ENCODE measurements around the gene IL3. TPM values are rescaled to one million over a fixed set of nuclear protein-coding genes. Genes with fewer than 3 reads are reported as not detected.

Gene IL3
- total and polyA plus RNA-seq, 2 experiments from 2014 or later: not detected

GRCh38 chr5:132053483-132053882 lies 7.0 kb upstream of the IL3 start:
- Histone ChIP-seq H3K36me3 (ENCODE audit: insufficient read depth) (no peaks in the 10 kb centered on the region), H2AFZ (no peak overlapping the region), H4K20me1 (replicated peaks; ENCODE audit: insufficient read depth) (no peaks in the 10 kb centered on the region), H3K4me2 (no peak overlapping the region), H3K27me3 (ENCODE audit: insufficient read depth) (no peaks in the 10 kb centered on the region), H3K27ac (ENCODE audit: low read depth) (no peak overlapping the region), H3K79me2 (replicated peaks; ENCODE audit: insufficient read depth) (no peaks in the 10 kb centered on the region), H3F3A (replicated peaks; ENCODE audit: low read depth) (no peaks in the 10 kb centered on the region), H3K4me1 (ENCODE audit: insufficient read depth) (no peaks in the 10 kb centered on the region), H3K4me3 (no peak overlapping the region), H3K9me2 (ENCODE audit: insufficient read depth) (no peaks in the 10 kb centered on the region)
- DNase-seq (ENCODE audit: low spot score): no peak
- no peaks in the 10 kb centered on the region for H3K4me1 Mint-ChIP-seq
- no peak for ATAC-seq
- H3K9me3 Mint-ChIP-seq: no peaks in the 10 kb centered on the region
- no peaks in the 10 kb centered on the region for H3K36me3 Mint-ChIP-seq (ENCODE audit: low read depth)
- TF ChIP-seq JUNB (IDR thresholded peaks at IDR 0.05; ENCODE audit: unreplicated experiment) (no peak), EZH2 (IDR thresholded peaks at IDR 0.05; ENCODE audit: low read depth, unreplicated experiment) (no peak), NANOG (IDR thresholded peaks at IDR 0.05; ENCODE audit: borderline replicate concordance) (no peak), CREB1 (CRISPR knock-in tag; IDR thresholded peaks at IDR 0.05; ENCODE audit: low read depth) (no peak), ZNF331 (CRISPR knock-in tag; IDR thresholded peaks at IDR 0.05; ENCODE audit: low read depth) (no peak), ZNF462 (CRISPR knock-in tag; IDR thresholded peaks at IDR 0.05) (no peak), EZH2phosphoT487 (IDR thresholded peaks at IDR 0.05; ENCODE audit: unreplicated experiment) (no peak), POLR2AphosphoS5 (IDR thresholded peaks at IDR 0.05; ENCODE audit: low read depth) (no peak), ETS1 (IDR thresholded peaks at IDR 0.05) (no peak), STAT1 (IDR thresholded peaks at IDR 0.05; ENCODE audit: unreplicated experiment) (no peak), ZNF114 (CRISPR knock-in tag; IDR thresholded peaks at IDR 0.05) (no peak)
- TF ChIP-seq, protein P1, sequence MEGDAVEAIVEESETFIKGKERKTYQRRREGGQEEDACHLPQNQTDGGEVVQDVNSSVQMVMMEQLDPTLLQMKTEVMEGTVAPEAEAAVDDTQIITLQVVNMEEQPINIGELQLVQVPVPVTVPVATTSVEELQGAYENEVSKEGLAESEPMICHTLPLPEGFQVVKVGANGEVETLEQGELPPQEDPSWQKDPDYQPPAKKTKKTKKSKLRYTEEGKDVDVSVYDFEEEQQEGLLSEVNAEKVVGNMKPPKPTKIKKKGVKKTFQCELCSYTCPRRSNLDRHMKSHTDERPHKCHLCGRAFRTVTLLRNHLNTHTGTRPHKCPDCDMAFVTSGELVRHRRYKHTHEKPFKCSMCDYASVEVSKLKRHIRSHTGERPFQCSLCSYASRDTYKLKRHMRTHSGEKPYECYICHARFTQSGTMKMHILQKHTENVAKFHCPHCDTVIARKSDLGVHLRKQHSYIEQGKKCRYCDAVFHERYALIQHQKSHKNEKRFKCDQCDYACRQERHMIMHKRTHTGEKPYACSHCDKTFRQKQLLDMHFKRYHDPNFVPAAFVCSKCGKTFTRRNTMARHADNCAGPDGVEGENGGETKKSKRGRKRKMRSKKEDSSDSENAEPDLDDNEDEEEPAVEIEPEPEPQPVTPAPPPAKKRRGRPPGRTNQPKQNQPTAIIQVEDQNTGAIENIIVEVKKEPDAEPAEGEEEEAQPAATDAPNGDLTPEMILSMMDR (conservative IDR thresholded peaks at IDR 0.05; ENCODE audit: low read depth in 2 of 2): no peak
- TF ChIP-seq, protein P2, sequence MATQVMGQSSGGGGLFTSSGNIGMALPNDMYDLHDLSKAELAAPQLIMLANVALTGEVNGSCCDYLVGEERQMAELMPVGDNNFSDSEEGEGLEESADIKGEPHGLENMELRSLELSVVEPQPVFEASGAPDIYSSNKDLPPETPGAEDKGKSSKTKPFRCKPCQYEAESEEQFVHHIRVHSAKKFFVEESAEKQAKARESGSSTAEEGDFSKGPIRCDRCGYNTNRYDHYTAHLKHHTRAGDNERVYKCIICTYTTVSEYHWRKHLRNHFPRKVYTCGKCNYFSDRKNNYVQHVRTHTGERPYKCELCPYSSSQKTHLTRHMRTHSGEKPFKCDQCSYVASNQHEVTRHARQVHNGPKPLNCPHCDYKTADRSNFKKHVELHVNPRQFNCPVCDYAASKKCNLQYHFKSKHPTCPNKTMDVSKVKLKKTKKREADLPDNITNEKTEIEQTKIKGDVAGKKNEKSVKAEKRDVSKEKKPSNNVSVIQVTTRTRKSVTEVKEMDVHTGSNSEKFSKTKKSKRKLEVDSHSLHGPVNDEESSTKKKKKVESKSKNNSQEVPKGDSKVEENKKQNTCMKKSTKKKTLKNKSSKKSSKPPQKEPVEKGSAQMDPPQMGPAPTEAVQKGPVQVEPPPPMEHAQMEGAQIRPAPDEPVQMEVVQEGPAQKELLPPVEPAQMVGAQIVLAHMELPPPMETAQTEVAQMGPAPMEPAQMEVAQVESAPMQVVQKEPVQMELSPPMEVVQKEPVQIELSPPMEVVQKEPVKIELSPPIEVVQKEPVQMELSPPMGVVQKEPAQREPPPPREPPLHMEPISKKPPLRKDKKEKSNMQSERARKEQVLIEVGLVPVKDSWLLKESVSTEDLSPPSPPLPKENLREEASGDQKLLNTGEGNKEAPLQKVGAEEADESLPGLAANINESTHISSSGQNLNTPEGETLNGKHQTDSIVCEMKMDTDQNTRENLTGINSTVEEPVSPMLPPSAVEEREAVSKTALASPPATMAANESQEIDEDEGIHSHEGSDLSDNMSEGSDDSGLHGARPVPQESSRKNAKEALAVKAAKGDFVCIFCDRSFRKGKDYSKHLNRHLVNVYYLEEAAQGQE (IDR thresholded peaks at IDR 0.05; ENCODE audit: unreplicated experiment): no peak
- H3K4me3 Mint-ChIP-seq: no peak overlapping the region
- H3K27ac Mint-ChIP-seq: no peak overlapping the region
- H3K27me3 Mint-ChIP-seq (ENCODE audit: insufficient read depth, low read depth, poor library complexity): no peaks in the 10 kb centered on the region

Data from GM23338 (cell line).